HG03175 (cell line): Measurements from ENCODE around the gene SORCS2.

ENCODE experiments used
- ATAC-seq: cut with Tn5 transposase; IDR thresholded peaks from one replicate; pipeline ENCODE4 v1.9.1; 2021; ENCODE audit warnings: mild to moderate bottlenecking, moderate library complexity; ENCODE audit not compliant: unreplicated experiment

SORCS2 gene

DNA sequence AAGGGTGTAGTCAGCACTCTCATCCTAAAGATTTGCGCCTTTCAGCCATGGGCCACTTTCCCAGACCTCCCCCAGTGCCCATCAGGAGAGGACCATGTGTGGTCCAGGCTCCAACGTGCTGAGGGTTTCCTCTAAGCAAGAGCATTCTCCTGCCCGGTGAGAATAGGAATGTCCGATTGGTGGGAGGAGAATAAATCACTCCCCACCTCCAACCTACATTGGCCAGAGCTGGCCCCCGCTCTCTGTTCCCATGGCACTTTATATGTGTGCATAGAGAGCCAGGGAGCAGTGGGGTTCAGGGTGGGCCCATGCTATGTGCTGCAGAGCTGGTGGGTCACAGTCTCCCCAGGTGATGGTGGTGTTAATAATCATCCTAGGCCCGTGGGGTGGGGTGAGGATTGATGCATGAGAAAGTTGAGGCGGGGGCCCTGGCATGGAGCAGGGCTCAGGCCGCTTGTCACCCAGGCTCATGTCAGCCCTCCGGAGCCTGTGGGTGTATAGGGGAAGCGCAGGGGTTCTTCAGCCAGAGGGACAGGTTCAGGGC lies 6.8 kb upstream of the SORCS2 start:
- no peak for ATAC-seq

DNA sequence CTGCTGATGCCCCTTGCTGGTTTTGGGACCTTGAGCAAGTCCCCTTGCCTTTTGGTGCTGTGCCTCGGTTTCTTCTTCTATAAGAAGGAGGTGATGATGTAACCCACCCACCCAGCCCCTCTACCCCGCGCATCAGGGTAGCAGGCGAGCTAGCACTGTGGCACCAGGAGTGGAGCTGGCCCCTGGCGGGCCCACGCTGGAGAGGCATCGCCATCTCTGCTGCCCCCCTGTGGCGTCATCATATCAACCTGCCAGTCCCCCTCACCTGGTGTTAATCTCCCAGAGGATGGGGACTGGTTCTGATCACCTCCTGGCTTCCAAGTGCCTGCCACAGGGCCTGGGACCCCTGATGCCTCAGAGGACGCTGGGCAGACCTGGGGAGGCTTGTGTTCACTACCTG lies 6.3 kb upstream of the SORCS2 start:
- no peak for ATAC-seq

DNA sequence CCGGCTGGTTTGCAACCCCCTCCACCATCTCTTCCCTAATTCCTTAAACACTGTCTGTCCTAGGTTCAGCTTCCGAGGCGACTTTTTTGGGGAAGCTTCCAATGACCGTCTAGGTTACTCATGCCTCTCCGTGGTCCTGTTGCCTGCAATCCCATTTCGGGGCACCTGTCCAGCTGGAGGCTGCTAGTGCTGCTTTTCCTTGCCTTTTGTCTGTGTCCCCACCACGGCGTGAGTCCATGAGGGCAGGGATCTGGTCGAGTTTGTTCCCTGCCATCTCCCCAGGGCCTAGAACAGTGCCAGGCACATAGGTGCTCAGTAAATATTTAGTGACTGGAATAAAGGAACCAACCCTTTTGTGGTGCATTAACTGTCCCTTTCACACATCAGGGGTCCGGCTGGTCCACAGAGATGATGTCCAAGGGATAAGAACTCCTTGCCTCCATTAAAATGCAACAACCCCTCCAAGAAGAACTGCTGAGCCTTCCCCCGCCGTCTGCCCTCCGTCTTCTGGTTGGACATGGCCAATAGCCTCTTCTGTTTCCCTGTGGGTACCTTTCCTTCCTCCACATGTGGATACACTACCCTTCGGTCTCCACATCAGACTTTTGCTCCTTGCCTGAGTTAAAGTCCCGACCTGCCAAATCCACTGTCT lies 5.7 kb upstream of the SORCS2 start:
- no peak for ATAC-seq

DNA sequence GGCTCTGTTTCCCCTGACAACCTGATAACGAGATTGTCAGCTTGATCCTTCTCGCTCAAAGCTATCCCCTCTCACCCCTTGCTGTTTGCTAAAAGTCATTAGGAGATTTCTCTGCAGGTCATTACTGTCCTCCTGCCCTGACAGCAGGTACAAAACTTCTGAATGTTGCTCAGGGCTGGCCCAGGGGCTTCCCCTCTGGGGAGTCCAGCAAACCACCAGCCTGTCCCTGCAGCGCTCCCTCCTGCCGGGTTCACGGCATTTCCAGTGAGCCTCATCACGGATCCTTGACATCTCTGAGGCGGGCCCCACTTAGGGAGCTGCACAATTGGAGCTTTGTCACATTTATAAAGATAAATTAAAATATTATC lies 5.2 kb upstream of the SORCS2 start:
- ATAC-seq, result no peak

DNA sequence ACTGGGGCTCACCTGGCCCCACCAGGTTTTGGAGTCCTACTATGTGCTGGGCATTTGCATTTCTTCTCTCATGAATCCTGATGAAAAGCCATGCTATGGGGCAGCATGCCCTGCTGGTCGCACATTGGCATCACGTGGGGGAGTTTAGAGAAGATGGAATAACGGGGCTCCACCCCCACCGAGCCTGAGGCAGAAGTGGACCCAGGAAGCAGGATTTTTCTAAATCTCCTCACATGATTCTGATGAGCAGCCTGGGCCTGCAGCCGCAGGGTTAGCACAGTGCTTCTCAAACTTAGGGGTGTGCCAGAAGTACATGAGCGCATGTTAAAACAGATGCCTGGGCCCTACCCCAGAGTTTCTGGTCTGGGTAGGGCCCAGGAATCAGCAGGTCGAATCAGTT lies 4.6 kb upstream of the SORCS2 start:
- no peak for ATAC-seq

DNA sequence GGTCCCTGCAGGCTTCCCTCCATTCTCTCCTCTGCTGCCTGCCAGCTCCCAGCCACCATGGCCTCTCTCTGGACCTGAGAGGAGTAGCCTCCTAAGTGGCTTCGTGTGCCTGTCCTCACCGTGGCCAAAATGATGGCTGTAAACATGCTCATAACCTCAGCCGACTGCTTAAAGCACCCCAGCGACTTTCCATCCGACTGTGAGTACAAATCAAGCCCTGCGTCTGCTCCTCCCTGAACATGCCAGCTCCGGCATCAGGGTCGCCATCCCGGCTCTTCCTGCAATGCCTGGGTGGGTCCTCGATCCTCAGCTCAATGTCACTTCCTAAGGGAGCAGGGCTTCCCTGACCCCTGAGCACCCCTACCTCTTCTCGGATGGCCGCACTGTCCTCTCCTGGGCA lies 3.3 kb upstream of the SORCS2 start:
- ATAC-seq, result no peak

DNA sequence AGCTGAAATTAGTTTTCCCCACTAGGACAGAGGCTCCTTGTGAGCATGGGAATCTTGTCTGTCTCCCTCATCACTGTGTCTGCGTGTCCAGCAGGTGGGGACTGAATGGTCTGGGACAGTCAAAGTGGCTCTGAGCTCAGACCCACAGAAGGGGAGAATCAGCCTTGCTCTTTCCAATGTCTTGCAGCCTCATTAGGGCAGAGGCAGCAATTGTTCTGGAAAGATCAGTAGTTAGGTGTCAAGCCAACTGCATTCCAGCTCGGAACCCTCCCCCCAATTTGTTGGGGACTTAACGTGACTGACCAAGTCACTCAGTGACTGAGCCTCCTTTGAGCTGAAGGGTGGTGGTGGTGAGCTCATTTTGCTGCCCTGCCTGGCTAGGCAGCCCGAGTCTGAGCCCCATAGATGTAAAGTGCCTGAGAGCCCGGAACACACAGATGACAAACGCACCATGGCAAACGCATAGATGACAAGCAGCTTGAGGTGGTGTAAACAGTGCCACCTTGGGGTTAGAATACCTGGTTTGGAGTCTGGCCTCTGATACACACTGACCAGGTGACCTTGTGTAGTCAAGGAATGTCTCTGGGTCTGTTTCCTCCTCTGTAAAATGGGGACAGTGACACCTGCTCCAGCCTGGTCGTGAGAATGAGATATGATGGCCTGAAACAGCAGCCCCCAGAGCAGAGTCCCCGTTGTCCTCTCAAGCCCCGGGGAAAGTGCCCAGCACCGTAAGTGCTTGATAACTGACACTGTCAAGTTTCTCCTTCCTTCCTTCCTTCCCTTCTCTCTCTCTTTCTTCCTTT lies 2.7 kb upstream of the SORCS2 start:
- ATAC-seq, result no peak

DNA sequence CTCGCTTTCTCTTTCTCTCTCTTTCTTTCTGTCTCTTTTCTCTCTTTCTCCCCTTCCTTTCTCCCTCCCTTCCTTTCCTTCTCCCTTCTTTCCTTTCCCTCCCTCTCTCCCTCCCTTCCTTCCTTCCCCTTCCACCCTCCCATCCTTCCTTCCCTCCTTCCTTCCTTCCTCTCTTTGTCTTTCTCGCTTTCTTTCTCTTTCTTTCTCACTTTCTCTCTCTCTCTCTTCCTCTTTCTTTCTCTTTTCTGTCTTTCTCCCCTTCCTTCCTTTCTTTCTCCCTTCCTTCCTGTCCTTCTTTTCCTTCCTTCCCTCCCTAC lies 2.1 kb upstream of the SORCS2 start:
- no peak for ATAC-seq

DNA sequence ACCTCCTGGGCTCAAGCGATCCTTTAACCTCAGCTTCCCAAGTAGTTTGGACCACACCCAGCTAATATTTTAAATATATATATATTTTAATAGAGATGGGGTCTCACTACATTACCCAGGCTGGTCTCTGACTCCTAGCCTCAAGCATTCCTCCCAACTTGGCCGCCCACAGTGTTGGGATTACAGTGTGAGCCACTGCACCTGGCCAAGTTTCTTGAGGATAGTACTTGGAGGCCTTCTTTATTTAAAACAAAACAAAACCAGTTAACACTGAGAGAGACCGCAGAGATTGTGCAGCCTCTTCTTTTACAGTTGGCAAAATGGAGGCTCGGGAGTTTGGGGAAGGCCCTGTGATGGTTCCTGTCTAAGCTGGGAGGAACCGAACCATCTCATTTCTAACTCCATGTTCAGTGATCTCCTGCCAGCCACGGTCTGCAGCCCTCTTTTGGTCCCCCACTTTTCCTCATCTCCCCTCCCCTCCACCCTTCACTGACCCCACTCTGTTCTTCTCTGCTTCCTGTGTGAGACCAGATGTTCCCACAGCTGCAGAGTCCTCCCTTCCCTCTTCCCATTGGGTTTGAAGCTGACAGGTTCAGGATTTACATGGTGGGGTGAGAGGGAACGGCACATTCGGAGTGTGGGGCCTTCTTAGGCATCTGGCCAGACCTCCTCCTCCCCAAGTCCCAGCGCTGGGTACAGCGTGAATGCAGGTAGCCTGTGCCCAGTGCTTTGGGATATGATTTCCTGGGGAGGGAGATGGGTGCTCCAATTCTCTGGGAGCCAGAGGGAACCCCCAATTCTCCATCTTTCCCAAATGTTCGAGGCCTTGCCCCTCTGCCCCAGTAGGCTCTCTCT lies 1.4 kb upstream of the SORCS2 start:
- ATAC-seq, result no peak

DNA sequence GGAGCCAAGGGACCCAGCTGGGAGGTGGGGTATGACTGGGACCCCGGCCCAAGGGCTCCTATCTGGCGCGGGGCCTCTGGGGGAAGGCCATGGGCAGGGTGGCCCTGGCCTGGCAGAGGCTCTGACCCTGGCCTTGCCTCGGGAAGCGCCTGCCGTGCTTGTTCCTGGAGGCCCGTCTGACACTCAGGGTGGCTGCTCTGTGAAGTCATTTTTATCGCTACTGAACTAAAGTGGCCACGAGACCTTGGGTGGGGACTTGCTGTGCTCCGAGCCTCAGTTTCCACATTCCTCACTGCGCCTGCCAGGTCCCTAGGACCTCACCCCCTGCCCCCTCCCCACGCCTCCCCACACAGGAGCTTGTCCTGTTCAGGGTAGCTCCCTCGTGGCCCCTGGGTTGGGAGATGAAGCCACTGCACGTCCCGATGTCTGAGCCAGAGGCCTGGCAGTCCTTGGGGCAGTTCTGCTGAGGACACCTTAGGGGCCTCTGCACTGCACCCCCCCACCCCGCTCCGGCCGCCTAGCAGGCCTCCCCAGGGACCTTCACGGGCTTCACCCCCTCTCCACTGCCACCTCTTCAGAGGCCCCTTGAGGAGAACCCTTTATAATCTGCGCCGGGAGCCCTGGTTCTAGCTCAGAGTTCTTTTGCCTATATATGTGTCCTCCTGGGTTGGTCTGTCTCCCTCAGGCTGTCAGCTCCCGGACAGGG lies 639 bp upstream of the SORCS2 start:
- no peak for ATAC-seq

DNA sequence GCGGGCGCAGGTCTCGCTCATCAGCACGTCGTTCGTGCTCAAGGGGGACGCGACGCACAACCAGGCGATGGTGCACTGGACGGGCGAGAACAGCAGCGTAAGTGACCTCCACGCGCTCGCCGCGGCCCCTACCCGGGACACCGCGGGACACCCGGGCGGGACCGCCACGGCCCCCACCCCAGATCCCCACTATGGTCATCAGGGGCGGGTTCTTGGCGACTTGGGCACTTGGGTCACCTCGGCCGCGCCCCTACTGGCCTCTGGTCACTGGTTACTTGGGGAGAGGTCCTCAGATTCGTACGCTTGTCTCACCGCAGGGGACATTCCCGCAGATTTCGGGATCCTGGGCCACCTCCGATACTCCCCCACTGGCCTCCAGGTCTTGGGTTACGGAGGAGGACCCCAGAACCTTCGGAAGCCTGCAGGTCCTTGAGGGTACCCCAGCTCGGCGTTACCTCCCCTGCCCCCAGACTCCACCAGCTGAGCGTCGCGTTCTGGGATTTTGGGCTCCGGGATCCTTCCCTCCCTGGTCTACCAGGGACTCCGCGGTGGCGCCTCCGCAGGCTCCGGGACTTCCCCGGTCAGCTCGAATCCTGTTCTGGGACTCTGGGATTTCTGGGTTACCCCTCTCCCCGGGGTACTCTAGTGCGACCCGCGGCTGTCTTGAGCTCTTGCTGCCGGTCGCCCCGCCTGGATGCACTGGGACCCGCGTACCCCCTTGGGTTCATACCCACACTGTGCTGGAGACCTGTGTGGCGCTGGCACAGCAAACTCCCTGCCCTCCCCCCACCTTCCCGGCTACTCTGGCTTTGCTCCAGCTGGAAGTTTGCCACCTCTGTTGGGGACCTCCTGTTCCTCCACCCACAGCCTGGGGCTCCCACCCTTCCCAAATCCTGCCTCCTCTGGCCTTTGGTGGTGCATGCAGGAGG lies 956 bp downstream of the SORCS2 start:
- ATAC-seq, result no peak

DNA sequence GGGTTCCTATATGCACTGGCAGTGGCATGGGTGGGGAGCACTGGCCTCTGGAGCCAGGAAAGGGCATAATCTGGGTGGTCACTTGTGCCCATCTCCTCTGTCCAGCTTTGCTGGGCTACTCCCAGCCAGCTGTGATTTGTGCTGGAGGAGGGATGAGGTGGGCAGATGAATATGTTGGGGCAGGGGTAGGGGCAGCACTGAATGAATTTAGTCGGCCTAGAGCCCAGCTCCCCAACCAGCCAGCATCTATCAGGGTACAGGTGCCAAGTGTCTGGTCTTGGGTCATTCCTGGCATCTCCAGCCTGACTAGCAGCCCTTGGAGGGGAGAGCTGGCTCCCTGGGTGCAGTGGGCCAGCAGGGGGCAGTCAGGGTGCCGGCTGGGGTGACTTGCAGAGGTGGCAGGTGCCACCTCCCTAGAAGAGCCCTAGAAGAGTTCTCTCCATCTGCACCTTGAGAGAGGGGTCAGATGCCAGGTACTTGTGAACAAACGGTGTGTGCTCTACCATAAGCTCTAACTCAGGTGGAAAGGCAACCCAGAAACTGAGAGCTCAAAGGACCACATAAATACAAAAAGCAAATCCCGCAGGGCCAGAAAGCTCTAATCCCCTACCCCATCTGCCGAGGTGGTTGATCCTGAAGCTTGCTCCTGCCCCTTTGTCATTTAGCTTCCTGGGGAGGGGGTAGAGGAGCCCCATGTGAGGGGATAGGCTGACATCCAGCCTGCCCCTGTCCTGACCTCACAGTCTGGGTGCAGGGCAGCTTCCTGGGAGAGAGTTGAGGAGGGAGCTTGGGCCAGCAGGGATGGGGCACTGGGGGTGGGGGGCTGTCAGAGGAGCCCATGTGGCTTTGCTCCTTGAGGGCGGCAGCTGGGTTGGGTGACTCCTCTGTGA lies 2.2 kb downstream of the SORCS2 start:
- ATAC-seq, result no peak

DNA sequence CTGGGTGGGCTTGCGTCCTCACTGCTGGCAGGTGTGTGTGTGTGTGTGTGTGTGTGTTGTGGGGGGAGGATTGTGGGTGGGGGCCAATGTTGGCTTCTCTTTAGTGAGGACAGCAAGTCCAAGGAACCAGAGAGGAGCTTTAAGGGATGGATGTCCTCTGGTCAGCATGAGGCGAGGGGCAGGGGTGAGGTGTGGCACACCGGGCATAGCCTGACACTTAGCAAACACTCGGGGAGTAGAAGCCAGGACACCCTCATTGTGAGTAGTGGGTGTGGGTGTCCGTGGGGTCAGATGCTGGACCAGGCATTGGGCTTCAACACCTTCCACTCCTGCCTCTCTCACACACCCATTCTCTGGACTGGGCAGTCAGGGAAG lies 2.8 kb downstream of the SORCS2 start:
- ATAC-seq, result no peak

DNA sequence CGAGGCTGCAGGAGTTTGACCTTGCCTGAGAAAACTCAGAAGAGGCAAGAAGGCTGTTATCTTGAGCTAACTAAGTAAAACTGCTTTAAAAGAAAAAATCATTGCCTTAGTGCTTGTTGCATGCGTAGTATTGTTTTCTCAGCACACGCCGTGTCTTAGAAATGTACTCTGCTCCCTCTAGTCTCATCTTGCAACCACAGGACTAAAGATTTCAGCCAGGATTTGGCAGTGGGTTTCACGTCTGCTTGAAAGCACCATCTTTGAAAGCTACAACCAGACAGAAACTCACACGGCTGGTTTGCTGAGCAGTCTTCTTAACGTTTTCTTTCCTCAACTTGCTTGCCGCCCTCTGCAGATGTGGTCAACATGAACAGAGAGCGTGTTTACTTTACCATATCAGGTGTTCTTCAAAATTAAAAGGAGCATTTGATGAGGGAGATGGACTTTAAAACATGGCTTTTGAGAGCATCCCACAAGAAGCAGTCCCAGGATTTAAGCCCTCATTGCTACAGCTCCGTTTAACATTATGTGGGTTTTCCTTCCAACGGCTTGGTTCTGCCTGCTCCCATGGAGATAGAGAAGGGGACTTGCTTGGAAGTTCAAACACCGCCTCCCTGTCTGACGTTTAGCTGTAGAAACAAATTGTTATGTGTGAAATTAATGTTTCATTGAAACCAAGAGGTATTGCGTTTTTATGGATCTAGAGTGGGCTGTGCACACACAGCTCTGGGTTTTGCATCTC lies 3.4 kb downstream of the SORCS2 start:
- ATAC-seq, result no peak

DNA sequence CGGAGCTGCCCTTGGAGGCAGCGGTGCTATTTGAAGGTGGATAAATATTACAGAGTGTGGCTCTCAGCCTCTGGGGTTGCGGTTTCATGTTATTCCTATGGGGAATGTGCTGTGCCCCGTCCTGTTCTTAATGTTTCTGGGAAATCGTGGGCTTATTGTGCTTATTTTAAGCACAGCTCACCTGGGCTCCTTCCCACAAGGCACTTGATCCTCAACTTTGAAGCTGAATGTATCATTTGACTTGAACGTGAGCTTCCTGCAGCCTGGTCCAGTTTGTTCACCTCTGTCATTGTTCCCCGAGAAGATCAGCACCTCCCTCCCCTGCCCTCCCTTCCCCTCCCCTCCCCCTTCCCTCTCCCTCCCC lies 3.9 kb downstream of the SORCS2 start:
- no peak for ATAC-seq

DNA sequence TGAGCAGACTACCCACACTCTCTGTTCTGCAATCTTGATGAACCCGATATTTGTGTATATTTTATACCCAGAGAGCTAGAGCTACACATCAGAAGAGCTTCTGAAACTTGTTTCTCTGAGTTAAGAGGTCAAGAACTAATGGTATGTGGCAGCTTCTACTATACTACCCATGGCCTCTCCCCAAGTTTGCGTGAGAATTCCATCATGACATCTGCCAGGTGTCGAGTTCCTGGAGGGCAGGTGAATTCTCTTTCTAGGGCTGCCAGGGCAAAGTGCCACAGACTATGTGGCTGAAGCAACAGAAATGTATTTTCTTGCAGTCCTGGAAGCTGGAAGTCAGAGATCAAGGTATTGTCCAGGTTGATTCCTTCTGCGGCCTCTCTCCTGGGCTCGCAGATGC lies 4.4 kb downstream of the SORCS2 start:
- ATAC-seq, result no peak

DNA sequence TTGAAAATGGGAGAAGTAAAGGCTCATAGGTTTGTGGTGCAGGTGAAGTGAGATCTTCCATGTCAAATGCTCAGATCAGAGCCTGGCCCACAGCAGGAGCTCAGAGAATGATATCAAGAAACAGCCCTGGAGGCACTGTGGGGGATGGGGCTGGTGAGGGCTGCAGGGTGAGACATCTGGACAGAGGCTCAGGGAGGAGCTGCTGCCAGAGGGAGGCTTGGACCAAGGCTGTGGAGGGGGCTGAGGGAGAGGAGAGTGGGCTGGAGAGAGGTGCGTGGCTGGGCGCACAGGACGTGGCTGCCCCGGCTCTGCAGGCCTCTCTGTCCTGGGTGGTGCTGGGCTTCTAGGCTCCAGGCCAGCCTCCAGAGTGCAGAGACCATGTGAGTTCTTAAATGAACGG lies 5.6 kb downstream of the SORCS2 start:
- no peak for ATAC-seq

DNA sequence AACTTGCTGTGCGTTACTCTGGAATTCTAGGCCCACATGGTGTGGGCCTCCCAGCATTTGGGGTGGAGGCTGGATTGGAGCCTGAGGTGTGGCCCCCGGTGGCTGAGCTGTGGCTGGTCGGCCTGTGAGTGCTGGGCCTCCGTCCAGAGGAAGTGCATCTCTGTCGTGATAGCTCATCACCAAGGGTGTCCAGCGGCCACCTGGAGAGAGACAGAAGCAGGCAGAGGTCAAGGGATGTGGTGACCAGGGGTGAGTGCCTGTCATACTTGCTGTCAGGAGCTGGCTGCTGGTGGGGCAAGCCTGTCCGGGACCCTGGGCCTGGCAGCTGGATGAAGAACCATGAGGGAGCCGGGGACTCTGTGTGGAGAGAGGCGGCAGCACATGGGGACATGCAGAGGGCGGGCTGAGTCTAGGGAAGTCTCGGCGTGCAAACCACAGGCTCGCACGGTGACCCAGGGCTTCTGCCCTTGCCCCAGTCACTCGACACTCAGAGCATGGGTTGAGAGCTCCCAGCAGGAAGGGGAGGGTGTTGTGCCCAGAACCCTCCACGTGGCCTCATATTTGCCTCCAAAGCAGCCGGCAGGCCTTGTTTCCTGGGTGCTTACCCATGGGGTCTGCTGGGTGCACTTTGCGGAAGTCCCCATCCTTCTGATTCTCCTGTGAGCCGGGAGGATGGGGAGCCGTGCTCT lies 6.2 kb downstream of the SORCS2 start:
- ATAC-seq, result no peak
